NT2/D1 (cell line): ENCODE data around the gene LRRC71.

Source experiments
- SUZ12 ChIP-seq: IDR thresholded peaks from 2 replicates; pipeline ENCODE4 v1.6.1; 2011; ENCODE audit not compliant: insufficient read length, insufficient read depth; ENCODE audit errors: extremely low read depth
- YY1 ChIP-seq: IDR thresholded peaks from 2 replicates; pipeline ENCODE4 v1.6.1; 2011; ENCODE audit not compliant: insufficient read length, insufficient read depth

DNA sequence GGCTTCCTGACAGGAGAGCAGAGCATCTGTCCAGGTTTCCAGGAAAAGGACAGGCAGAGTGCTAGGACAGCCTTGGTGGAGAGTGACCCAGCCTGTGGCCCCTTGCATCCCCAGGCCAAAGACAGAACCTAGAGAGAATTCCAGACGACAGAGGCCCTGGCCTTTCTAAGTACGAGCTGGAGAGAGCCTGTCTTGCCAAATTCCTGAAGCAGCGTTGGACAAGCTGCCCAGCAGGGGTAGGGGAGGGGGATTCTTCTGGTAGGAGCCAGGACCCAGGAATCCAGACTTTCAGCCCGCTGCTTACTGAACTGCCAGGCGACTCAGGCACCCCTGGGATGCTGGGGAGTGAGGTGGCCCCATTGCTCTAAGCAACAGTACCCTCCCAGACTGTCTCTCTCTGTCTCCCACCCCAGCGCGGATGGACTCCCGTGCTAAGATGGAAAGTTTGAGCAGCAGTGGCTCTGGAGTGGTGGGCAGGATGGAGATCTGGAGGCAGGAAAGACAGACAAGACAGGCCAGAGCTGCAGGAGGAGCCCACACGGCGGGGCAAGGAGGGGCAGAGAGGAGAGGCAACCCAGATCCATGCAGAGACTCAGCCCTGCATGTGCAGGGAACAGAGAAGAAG lies 35.8 kb upstream of the LRRC71 start:
- TF ChIP-seq YY1: no peak
- no peak for TF ChIP-seq SUZ12
